ENCODE results near the gene ZFPM1. TPM values are rescaled to one million over a fixed set of nuclear protein-coding genes. Genes with fewer than 3 reads are reported as not detected.

The ZFPM1 gene
- total and polyA plus RNA-seq, 2 of the 8 experiments (the other 6 are each of a cell fraction or from before 2014, with no cell fraction given) = 0.74 to 4.8 TPM

- no peak for TF ChIP-seq CHD7 (IDR thresholded peaks at IDR 0.05; ENCODE audit: insufficient replicate concordance, low read length)
- TF ChIP-seq RXRA (IDR thresholded peaks at IDR 0.05; ENCODE audit: insufficient read depth, low read depth, low read length) = no peak
Observed at GRCh38 chr16:88522276-88522949, 69.3 kb downstream of the ZFPM1 start (continued).
